HUES6 (cell line): ENCODE data around the gene SPEG.

Experiments used
- H3K27ac ChIP-seq: 2 replicates; pipeline ENCODE4 v1.7.0; 2013; ENCODE audit warnings: low read depth, mild to moderate bottlenecking, low read length, inconsistent platforms
- H3K27me3 ChIP-seq: 2 replicates; pipeline ENCODE4 v1.6.1; 2013; ENCODE audit warnings: low read length; ENCODE audit not compliant: control insufficient read depth, insufficient read depth
- H3K36me3 ChIP-seq: 2 replicates; pipeline ENCODE4 v1.6.1; 2013; ENCODE audit warnings: low read length; ENCODE audit not compliant: control insufficient read depth, insufficient read depth
- H3K4me1 ChIP-seq: 2 replicates; pipeline ENCODE4 v1.6.1; 2013; ENCODE audit warnings: low read length; ENCODE audit not compliant: control insufficient read depth, insufficient read depth
- H3K4me3 ChIP-seq: 2 replicates; pipeline ENCODE4 v1.5.1; 2013; ENCODE audit warnings: low read depth, low read length
- H3K9ac ChIP-seq: one replicate; pipeline ENCODE4 v1.6.1; 2013; ENCODE audit warnings: mild to moderate bottlenecking, low read length
- H3K9me3 ChIP-seq: 2 replicates; pipeline ENCODE4 v1.6.1; 2013; ENCODE audit warnings: low read depth, low read length; ENCODE audit not compliant: control insufficient read depth, insufficient read depth

Gene SPEG

DNA sequence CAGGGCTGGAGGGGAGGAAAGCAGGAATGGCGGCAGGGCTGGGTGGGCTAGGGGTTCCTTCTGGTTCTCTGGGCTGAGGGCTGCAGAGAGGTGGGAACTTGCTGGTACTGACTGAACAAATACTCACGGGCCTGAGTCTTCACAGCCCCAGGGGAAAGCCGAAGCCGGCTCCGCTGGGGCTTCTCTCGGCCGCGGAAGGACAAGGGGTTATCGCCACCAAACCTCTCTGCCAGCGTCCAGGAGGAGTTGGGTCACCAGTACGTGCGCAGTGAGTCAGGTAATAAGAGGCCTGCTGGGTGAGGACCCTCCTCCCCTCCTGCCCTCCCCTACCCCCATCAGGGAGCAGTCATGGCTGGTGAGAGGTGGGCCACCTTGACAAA is 50.5 kb downstream of the SPEG start:
- peak overlapping the region; percentile 50 for H3K4me3 ChIP-seq
- peak overlapping the region; percentile 18 for H3K9ac ChIP-seq
- no peaks in the 10 kb centered on the region for H3K9me3 ChIP-seq
- H3K27ac ChIP-seq: no peak overlapping the region
- H3K36me3 ChIP-seq: peaks cover 3% of the 10 kb centered on the region; the same call in 1 of the 2 replicates
- peaks cover 75% of the 10 kb centered on the region for H3K27me3 ChIP-seq
- peaks cover 35% of the 10 kb centered on the region for H3K4me1 ChIP-seq

DNA sequence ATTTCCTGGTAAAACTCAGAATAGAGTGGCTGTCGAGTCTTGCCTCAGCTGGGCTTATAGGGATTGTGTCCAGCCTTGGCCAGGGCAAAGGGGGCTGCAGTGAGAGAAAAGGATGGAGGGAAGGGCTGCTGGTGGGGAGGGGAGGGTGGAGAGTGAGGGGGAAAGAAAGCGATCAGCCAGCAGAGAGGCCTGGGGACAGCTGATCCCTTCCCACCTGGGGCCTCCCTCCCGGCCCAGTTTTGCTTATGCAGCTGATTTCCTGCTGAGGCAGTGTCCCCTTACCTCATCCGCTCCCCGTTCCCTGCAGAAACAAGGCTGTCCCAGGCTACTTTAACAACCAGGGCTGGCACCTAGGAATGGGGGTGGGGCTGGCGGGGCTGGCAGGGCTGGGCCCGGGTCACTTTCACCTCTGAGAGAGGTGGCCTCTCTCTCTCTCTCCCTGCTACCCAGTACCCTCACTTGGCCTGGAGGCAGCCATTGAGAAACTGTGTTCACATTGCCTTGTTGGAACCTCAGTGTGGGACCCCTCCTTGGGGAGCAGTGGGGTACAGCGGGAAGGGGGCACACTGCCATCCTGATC is 51.8 kb downstream of the SPEG start:
- peaks cover 3% of the 10 kb centered on the region; the same call in 1 of the 2 replicates for H3K36me3 ChIP-seq
- no peaks in the 10 kb centered on the region for H3K9me3 ChIP-seq
- H3K9ac ChIP-seq: no peak overlapping the region
- H3K27ac ChIP-seq: no peak overlapping the region
- no peak overlapping the region for H3K4me3 ChIP-seq
- peaks cover 35% of the 10 kb centered on the region for H3K4me1 ChIP-seq
- H3K27me3 ChIP-seq: peaks cover 70% of the 10 kb centered on the region

DNA sequence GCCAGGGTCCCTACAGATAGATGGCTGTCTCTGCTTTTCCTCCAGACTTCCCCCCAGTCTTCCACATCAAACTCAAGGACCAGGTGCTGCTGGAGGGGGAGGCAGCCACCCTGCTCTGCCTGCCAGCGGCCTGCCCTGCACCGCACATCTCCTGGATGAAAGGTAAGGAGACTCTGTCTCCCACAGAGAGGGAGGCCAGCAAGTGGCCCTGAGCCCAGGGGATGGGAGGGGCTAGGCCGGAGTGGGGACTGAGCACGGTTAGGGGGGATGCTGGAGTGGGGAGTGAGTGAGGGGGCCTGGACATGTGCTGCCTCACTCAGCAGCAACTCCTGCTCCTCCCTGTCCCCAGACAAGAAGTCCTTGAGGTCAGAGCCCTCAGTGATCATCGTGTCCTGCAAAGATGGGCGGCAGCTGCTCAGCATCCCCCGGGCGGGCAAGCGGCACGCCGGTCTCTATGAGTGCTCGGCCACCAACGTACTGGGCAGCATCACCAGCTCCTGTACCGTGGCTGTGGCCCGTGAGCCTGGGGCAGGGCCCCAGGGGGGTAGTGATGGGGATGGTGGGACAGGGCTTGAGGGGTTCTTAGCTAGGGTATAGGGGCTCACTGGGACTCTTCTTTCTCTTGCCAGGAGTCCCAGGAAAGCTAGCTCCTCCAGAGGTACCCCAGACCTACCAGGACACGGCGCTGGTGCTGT is 53.7 kb downstream of the SPEG start:
- Histone ChIP-seq H3K27me3 (peaks cover 64% of the 10 kb centered on the region), H3K9ac (no peak overlapping the region), H3K36me3 (no peaks in the 10 kb centered on the region), H3K4me3 (no peak overlapping the region), H3K9me3 (no peaks in the 10 kb centered on the region), H3K4me1 (peaks cover 32% of the 10 kb centered on the region), H3K27ac (no peak overlapping the region)

DNA sequence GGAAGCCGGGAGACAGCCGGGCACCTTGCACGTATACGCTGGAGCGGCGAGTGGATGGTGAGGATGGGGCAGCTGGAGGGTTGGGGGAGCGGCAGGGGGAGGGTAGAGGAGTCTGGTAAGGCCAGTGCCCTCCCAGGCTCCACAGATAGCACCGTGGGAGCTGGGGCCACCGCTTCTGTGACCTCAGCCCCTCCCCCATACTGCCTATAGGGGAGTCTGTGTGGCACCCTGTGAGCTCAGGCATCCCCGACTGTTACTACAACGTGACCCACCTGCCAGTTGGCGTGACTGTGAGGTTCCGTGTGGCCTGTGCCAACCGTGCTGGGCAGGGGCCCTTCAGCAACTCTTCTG is 54.2 kb downstream of the SPEG start:
- no peak overlapping the region for H3K9ac ChIP-seq
- no peaks in the 10 kb centered on the region for H3K36me3 ChIP-seq
- peaks cover 64% of the 10 kb centered on the region for H3K27me3 ChIP-seq
- H3K4me1 ChIP-seq: peaks cover 27% of the 10 kb centered on the region
- no peak overlapping the region for H3K27ac ChIP-seq
- H3K9me3 ChIP-seq: no peaks in the 10 kb centered on the region
- no peak overlapping the region for H3K4me3 ChIP-seq

DNA sequence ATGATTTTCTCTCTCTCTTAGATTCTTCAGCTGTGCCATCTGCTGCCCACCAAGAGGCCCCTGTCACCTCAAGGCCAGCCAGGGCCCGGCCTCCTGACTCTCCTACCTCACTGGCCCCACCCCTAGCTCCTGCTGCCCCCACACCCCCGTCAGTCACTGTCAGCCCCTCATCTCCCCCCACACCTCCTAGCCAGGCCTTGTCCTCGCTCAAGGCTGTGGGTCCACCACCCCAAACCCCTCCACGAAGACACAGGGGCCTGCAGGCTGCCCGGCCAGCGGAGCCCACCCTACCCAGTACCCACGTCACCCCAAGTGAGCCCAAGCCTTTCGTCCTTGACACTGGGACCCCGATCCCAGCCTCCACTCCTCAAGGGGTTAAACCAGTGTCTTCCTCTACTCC is 54.7 kb downstream of the SPEG start:
- peaks cover 64% of the 10 kb centered on the region for H3K27me3 ChIP-seq

DNA sequence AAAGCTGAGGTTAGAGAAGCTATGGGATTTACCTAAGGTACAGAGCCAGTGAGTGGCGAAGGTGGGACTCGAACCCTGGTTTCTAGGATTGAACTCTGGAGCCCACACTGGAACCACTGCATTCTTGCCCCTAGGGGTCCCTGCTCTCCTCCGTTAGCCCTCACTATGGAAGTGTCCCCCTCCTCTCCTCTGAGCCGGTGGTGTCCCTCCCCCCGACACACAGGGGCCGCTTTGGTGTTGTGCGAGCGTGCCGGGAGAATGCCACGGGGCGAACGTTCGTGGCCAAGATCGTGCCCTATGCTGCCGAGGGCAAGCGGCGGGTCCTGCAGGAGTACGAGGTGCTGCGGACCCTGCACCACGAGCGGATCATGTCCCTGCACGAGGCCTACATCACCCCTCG is 55.5 kb downstream of the SPEG start:
- H3K27me3 ChIP-seq: peaks cover 64% of the 10 kb centered on the region
- no peak overlapping the region for H3K9ac ChIP-seq
- no peaks in the 10 kb centered on the region for H3K36me3 ChIP-seq
- H3K9me3 ChIP-seq: no peaks in the 10 kb centered on the region
- no peak overlapping the region for H3K4me3 ChIP-seq
- H3K4me1 ChIP-seq: peaks cover 22% of the 10 kb centered on the region
- H3K27ac ChIP-seq: no peak overlapping the region

More for the DNA sequence above, 54.7 kb downstream of the SPEG start:
- Histone ChIP-seq H3K9me3 (no peaks in the 10 kb centered on the region), H3K4me3 (no peak overlapping the region), H3K4me1 (peaks cover 22% of the 10 kb centered on the region), H3K36me3 (no peaks in the 10 kb centered on the region), H3K27ac (no peak overlapping the region), H3K9ac (no peak overlapping the region)

DNA sequence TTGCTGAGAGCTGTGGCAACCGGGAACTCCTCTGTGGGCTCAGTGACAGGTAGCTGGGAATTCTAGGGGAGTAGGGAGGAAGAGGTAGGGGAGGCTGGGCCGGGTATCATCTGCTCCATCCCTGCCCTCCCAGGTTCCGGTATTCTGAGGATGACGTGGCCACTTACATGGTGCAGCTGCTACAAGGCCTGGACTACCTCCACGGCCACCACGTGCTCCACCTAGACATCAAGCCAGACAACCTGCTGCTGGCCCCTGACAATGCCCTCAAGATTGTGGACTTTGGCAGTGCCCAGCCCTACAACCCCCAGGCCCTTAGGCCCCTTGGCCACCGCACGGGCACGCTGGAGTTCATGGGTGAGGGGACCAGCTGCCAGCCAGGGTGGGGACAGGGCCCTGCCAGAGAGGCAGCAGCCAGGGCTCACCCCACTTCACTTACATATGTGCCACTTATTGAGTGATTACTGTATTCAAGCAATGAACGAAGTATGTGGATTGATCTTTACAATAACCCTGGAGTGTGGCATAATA is 56.0 kb downstream of the SPEG start:
- Histone ChIP-seq H3K27me3 (peaks cover 63% of the 10 kb centered on the region), H3K9ac (no peak overlapping the region), H3K4me3 (no peak overlapping the region), H3K9me3 (no peaks in the 10 kb centered on the region), H3K27ac (no peak overlapping the region), H3K36me3 (no peaks in the 10 kb centered on the region), H3K4me1 (peaks cover 20% of the 10 kb centered on the region)

DNA sequence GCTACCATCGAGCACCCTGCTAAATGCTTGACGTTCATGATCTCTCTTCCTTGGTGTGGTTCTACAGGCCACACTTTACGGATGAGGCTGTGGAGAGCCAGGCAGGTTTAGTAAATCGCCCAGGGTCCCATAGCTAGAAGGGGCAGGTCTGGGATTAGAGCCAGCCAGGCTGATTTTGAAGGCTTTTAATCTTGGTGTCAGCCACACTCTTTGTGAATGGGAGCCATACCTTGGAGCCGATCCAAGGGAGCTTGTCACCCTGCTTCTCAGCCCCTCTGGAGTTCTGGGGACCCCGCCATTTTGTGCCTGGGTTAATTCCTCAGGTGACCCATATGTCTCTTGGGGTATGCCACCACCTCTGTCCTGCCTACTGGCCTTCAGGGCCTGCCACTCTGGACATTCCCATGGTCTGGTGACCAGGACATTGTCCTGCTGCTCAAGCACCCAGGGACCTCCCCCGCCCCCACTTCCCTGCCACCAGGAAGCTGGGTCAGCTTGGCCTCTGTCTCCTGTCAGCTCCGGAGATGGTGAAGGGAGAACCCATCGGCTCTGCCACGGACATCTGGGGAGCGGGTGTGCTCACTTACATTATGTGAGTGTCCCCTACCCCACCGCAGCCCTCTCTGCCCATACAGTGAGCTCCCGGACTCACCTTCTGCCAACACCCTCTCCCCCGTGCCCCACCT is 56.8 kb downstream of the SPEG start:
- no peak overlapping the region for H3K27ac ChIP-seq
- H3K9me3 ChIP-seq: no peaks in the 10 kb centered on the region
- H3K27me3 ChIP-seq: peaks cover 63% of the 10 kb centered on the region
- H3K4me3 ChIP-seq: no peak overlapping the region
- H3K9ac ChIP-seq: no peak overlapping the region
- no peaks in the 10 kb centered on the region for H3K36me3 ChIP-seq
- peaks cover 20% of the 10 kb centered on the region for H3K4me1 ChIP-seq

DNA sequence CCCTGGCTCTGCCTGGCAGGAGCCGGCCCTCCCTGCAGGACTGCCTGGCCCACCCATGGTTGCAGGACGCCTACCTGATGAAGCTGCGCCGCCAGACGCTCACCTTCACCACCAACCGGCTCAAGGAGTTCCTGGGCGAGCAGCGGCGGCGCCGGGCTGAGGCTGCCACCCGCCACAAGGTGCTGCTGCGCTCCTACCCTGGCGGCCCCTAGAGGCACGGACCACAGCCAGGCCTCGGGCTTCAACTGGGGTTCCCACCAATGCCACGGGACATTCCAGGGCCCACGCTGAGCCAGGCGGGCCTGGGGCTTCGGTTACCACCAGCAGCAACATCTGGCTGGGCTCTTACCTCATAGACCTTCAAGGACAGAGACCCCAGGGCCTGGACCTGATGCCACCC is 57.9 kb downstream of the SPEG start:
- no peak overlapping the region; the same call in 1 of the 2 replicates for H3K27ac ChIP-seq
- no peaks in the 10 kb centered on the region for H3K9me3 ChIP-seq

DNA sequence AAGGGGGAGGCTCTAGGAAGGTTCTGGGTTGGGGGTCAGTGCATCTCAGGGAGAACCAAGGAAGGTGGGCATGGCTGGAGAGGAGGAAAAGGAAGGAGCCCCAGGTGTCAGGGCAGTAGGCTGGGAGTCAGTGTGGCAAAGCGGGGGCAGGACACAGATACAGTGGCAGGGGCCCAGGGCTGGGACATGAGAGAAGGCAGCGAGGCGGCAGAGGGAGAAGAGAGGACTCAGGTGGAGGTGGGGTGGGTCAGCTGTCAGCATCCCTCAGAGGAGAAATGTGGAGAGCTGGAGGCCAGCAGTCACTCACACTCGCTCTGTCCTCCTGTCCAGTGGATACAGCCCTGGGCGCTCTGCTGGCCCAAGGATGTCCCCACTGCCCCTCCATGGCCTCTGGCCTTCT is 58.4 kb downstream of the SPEG start:
- Histone ChIP-seq H3K4me3 (no peak overlapping the region), H3K27me3 (peaks cover 63% of the 10 kb centered on the region), H3K4me1 (peaks cover 26% of the 10 kb centered on the region), H3K27ac (no peak overlapping the region), H3K9me3 (no peaks in the 10 kb centered on the region), H3K9ac (no peak overlapping the region), H3K36me3 (no peaks in the 10 kb centered on the region)

More for the DNA sequence above, 57.9 kb downstream of the SPEG start:
- no peak overlapping the region for H3K9ac ChIP-seq
- H3K27me3 ChIP-seq: peaks cover 63% of the 10 kb centered on the region
- no peak overlapping the region for H3K4me3 ChIP-seq
- H3K4me1 ChIP-seq: peaks cover 26% of the 10 kb centered on the region
- H3K36me3 ChIP-seq: no peaks in the 10 kb centered on the region

DNA sequence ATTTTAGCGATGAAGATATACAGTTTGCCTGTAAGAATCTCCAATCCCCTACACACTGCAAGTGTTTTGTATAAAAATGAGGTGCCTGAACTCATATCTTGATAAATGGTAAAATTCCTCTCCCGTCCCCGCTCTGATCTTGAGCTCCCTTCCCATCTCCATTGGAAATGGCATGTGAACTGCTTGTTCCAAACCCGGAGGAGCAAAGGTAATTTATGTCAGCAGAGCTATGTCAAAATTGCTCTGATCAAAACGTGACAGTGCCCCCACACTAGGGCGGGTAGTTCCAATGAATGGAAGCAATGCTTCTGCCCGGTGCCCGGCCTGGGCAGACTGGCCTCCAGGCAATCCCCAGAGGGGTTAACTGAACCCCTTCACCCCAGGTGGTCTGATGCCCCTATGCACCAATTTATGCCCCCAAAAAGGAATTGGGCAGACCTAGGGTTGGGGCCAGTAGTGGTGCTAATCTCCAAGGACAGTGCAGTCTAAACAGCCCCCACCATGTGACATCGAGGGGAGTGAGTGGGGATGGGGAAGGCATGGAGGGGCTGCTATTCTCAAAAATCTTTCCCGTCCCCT is 60.4 kb downstream of the SPEG start:
- peaks cover 37% of the 10 kb centered on the region for H3K4me1 ChIP-seq
- H3K27me3 ChIP-seq: peaks cover 61% of the 10 kb centered on the region
- no peaks in the 10 kb centered on the region for H3K9me3 ChIP-seq
- no peak overlapping the region for H3K9ac ChIP-seq
- no peak overlapping the region for H3K27ac ChIP-seq
- no peak overlapping the region for H3K4me3 ChIP-seq
- H3K36me3 ChIP-seq: no peaks in the 10 kb centered on the region
